HCT116 (cell line): ENCODE results near the gene RGPD3.
"Not testable (repeated sequence)": the region's sequence is repeated elsewhere in the genome, so short reads cannot be mapped to it uniquely, and the experiment has no call there.

Experiments
- CEBPB ChIP-seq: IDR thresholded peaks from 2 replicates; pipeline ENCODE4 v1.6.1; 2012; ENCODE audit warnings: low read depth
- EZH2phosphoT487 ChIP-seq: fragments of 200-600 bp; IDR thresholded peaks from 2 replicates; pipeline ENCODE4 v1.6.1; 2018; ENCODE audit warnings: antibody characterized with exemption, borderline replicate concordance
- JUND ChIP-seq: IDR thresholded peaks from 2 replicates; pipeline ENCODE4 v1.6.1; 2012
- POLR2A ChIP-seq: IDR thresholded peaks from 2 replicates; pipeline ENCODE4 v1.7.0; 2011; ENCODE audit warnings: borderline replicate concordance; ENCODE audit not compliant: insufficient read depth, insufficient read length; ENCODE audit errors: extremely low read depth
- RAD21 ChIP-seq: IDR thresholded peaks from 2 replicates; pipeline ENCODE4 v1.6.1; 2012; ENCODE audit warnings: low read depth, mild to moderate bottlenecking
- SIN3A ChIP-seq: IDR thresholded peaks from 2 replicates; pipeline ENCODE4 v1.6.1; 2012; ENCODE audit warnings: low read depth
- YY1 ChIP-seq: IDR thresholded peaks from 2 replicates; pipeline ENCODE4 v1.6.1; 2011; ENCODE audit warnings: low read length, low read depth, moderate library complexity, mild to moderate bottlenecking; ENCODE audit not compliant: insufficient replicate concordance; ENCODE audit errors: extremely low read depth
- ZNF274 ChIP-seq: fragments of 200-500 bp; sonication (Bioruptor generic); IDR thresholded peaks from 2 replicates; pipeline ENCODE4 v1.6.1; 2014; ENCODE audit warnings: mild to moderate bottlenecking, low read depth, low read length, inconsistent platforms
- TF ChIP-seq, protein P1 (sequence below), 3 experiments: fragments of 200-600 bp in 1 of 3; sonication (generic) in 1 of 3; IDR thresholded peaks in 2 of 3; conservative IDR thresholded peaks in 1 of 3; 2 replicates each; pipeline ENCODE4 v1.5.1; 2012 to 2017; ENCODE audit warnings: low read depth in 2 of 3, low read length in 2 of 3, antibody characterized with exemption in 1 of 3, borderline replicate concordance in 1 of 3, control low read depth in 1 of 3, mild to moderate bottlenecking in 1 of 3, mixed read lengths in 1 of 3, mixed run types in 1 of 3, moderate library complexity in 1 of 3; ENCODE audit not compliant: insufficient read depth in 1 of 3
- TF ChIP-seq, protein P2 (sequence below): IDR thresholded peaks from 2 replicates; pipeline ENCODE4 v1.6.1; 2012
- TF ChIP-seq, protein P3 (sequence below): IDR thresholded peaks from 2 replicates; pipeline ENCODE4 v1.6.1; 2011; ENCODE audit warnings: mild to moderate bottlenecking, low read length, moderate library complexity; ENCODE audit not compliant: insufficient replicate concordance; ENCODE audit errors: extremely low read depth
- TF ChIP-seq, protein P4 (sequence below): IDR thresholded peaks from 2 replicates; pipeline ENCODE4 v1.6.1; 2012; ENCODE audit warnings: low read depth
- TF ChIP-seq, protein P5 (sequence below): IDR thresholded peaks from 2 replicates; pipeline ENCODE4 v1.6.1; 2012

DNA sequence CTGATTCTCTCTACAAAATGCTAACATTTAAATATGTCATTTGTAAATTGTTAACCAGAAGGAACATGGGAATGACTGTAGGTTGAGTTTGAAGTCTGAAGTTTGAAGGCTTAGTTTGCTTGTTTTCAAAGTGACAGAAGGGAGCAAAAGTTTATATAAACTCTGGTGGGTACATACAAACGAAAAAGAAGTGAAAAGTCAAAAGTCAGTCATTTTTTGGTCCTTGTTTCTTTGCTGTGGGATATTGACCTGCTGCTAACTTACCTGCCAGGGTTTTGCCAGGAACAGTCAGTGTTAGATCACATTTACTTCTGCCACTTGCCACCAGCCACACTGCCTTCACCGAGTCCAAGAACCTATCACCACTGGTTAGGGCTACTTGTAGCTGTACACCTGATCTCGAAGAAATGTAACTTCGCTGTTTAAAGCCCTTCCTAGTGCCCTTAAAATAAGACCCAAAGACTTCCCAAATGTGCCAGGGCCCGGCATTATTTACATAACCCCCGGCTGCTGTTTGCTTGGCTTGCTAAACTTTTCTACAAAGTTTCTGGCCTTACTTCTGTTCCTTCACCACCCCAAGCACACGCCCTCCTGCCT lies 79.3 kb downstream of the RGPD3 start:
- TF ChIP-seq, protein P1, sequence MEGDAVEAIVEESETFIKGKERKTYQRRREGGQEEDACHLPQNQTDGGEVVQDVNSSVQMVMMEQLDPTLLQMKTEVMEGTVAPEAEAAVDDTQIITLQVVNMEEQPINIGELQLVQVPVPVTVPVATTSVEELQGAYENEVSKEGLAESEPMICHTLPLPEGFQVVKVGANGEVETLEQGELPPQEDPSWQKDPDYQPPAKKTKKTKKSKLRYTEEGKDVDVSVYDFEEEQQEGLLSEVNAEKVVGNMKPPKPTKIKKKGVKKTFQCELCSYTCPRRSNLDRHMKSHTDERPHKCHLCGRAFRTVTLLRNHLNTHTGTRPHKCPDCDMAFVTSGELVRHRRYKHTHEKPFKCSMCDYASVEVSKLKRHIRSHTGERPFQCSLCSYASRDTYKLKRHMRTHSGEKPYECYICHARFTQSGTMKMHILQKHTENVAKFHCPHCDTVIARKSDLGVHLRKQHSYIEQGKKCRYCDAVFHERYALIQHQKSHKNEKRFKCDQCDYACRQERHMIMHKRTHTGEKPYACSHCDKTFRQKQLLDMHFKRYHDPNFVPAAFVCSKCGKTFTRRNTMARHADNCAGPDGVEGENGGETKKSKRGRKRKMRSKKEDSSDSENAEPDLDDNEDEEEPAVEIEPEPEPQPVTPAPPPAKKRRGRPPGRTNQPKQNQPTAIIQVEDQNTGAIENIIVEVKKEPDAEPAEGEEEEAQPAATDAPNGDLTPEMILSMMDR (IDR thresholded peaks at IDR 0.05 in 2 of 3, conservative IDR thresholded peaks at IDR 0.05 in 1 of 3; ENCODE audit: borderline replicate concordance in 1 of 3, insufficient read depth in 1 of 3, low read depth in 2 of 3, low read length in 2 of 3): not testable (repeated sequence)
- TF ChIP-seq POLR2A, ZNF274, YY1, RAD21, CEBPB, JUND, EZH2phosphoT487, SIN3A: not testable (repeated sequence)
- TF ChIP-seq, protein P2, sequence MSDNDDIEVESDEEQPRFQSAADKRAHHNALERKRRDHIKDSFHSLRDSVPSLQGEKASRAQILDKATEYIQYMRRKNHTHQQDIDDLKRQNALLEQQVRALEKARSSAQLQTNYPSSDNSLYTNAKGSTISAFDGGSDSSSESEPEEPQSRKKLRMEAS: not testable (repeated sequence)
- TF ChIP-seq, protein P3, sequence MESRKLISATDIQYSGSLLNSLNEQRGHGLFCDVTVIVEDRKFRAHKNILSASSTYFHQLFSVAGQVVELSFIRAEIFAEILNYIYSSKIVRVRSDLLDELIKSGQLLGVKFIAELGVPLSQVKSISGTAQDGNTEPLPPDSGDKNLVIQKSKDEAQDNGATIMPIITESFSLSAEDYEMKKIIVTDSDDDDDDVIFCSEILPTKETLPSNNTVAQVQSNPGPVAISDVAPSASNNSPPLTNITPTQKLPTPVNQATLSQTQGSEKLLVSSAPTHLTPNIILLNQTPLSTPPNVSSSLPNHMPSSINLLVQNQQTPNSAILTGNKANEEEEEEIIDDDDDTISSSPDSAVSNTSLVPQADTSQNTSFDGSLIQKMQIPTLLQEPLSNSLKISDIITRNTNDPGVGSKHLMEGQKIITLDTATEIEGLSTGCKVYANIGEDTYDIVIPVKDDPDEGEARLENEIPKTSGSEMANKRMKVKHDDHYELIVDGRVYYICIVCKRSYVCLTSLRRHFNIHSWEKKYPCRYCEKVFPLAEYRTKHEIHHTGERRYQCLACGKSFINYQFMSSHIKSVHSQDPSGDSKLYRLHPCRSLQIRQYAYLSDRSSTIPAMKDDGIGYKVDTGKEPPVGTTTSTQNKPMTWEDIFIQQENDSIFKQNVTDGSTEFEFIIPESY: not testable (repeated sequence)
- TF ChIP-seq, protein P4, sequence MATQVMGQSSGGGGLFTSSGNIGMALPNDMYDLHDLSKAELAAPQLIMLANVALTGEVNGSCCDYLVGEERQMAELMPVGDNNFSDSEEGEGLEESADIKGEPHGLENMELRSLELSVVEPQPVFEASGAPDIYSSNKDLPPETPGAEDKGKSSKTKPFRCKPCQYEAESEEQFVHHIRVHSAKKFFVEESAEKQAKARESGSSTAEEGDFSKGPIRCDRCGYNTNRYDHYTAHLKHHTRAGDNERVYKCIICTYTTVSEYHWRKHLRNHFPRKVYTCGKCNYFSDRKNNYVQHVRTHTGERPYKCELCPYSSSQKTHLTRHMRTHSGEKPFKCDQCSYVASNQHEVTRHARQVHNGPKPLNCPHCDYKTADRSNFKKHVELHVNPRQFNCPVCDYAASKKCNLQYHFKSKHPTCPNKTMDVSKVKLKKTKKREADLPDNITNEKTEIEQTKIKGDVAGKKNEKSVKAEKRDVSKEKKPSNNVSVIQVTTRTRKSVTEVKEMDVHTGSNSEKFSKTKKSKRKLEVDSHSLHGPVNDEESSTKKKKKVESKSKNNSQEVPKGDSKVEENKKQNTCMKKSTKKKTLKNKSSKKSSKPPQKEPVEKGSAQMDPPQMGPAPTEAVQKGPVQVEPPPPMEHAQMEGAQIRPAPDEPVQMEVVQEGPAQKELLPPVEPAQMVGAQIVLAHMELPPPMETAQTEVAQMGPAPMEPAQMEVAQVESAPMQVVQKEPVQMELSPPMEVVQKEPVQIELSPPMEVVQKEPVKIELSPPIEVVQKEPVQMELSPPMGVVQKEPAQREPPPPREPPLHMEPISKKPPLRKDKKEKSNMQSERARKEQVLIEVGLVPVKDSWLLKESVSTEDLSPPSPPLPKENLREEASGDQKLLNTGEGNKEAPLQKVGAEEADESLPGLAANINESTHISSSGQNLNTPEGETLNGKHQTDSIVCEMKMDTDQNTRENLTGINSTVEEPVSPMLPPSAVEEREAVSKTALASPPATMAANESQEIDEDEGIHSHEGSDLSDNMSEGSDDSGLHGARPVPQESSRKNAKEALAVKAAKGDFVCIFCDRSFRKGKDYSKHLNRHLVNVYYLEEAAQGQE: not testable (repeated sequence)
- TF ChIP-seq, protein P5, sequence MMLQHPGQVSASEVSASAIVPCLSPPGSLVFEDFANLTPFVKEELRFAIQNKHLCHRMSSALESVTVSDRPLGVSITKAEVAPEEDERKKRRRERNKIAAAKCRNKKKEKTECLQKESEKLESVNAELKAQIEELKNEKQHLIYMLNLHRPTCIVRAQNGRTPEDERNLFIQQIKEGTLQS: not testable (repeated sequence)
